Neural cell (in vitro differentiated cells): ENCODE results near the gene MAST4.

ENCODE experiments used
- RAD21 ChIP-seq: fragments of 450-650 bp; conservative IDR thresholded peaks from 2 replicates; pipeline ENCODE4 v1.6.1; 2014; ENCODE audit warnings: antibody characterized with exemption, mild to moderate bottlenecking, moderate library complexity
- TF ChIP-seq, protein P1 (sequence below): IDR thresholded peaks from 2 replicates; pipeline ENCODE4 v1.6.1; 2012; ENCODE audit warnings: borderline replicate concordance

DNA sequence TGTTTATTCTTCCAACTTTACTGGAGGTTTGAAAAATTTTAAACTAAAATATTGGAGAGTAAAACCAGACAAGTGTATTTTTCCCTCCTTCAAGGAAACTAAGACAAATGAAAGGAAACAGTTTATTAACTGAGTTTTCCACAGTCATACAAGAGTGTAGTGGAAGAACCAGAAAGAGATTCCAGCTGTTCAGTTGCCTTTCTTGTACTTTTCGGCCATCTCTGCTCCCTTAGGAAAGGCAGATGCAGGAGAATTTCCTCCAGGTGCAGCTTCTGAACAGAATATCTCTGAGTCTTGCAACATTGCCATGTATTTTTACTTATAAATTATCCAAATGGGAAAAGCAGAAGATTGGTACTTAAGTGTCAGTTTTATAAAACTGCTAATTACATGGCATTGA lies 217.1 kb downstream of the MAST4 start:
- TF ChIP-seq, protein P1, sequence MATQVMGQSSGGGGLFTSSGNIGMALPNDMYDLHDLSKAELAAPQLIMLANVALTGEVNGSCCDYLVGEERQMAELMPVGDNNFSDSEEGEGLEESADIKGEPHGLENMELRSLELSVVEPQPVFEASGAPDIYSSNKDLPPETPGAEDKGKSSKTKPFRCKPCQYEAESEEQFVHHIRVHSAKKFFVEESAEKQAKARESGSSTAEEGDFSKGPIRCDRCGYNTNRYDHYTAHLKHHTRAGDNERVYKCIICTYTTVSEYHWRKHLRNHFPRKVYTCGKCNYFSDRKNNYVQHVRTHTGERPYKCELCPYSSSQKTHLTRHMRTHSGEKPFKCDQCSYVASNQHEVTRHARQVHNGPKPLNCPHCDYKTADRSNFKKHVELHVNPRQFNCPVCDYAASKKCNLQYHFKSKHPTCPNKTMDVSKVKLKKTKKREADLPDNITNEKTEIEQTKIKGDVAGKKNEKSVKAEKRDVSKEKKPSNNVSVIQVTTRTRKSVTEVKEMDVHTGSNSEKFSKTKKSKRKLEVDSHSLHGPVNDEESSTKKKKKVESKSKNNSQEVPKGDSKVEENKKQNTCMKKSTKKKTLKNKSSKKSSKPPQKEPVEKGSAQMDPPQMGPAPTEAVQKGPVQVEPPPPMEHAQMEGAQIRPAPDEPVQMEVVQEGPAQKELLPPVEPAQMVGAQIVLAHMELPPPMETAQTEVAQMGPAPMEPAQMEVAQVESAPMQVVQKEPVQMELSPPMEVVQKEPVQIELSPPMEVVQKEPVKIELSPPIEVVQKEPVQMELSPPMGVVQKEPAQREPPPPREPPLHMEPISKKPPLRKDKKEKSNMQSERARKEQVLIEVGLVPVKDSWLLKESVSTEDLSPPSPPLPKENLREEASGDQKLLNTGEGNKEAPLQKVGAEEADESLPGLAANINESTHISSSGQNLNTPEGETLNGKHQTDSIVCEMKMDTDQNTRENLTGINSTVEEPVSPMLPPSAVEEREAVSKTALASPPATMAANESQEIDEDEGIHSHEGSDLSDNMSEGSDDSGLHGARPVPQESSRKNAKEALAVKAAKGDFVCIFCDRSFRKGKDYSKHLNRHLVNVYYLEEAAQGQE: no peak
- TF ChIP-seq RAD21: no peak
